HG02763 (cell line): ENCODE data around the gene LRP2.

Experiments used
- ATAC-seq: cut with Tn5 transposase; IDR thresholded peaks from one replicate; pipeline ENCODE4 v1.9.1; 2021; ENCODE audit warnings: mild to moderate bottlenecking, moderate library complexity; ENCODE audit not compliant: unreplicated experiment

LRP2 gene

GRCh38 chr2:169131587-169132512 is 230.5 kb downstream of the LRP2 start:
- ATAC-seq: no peak

GRCh38 chr2:169129703-169130243 is 232.6 kb downstream of the LRP2 start:
- no peak for ATAC-seq

DNA sequence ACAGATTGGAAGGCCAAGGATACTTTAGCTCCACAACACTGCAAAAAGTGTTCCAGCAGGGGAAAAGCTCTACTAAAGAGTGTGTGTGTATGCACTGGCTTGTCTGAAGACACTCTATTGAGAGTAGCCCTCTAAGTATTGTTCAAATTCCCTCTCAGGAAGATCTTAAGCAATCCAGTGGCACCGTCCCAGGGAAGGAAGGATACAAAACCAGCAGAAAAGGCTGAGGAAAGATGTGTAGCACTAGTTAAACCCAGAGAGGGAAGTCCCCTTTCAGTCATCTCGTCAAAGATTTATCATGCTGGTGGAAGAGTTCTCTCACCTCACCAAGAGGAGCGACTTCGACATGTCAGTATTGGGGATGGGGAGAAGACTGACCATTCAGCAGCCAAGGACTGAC is 242.5 kb downstream of the LRP2 start:
- no peak for ATAC-seq

GRCh38 chr2:169119123-169119760 is 243.1 kb downstream of the LRP2 start:
- ATAC-seq: no peak

- ATAC-seq: no peak
Observed at GRCh38 chr2:169118060-169118459, 244.3 kb downstream of the LRP2 start.

DNA sequence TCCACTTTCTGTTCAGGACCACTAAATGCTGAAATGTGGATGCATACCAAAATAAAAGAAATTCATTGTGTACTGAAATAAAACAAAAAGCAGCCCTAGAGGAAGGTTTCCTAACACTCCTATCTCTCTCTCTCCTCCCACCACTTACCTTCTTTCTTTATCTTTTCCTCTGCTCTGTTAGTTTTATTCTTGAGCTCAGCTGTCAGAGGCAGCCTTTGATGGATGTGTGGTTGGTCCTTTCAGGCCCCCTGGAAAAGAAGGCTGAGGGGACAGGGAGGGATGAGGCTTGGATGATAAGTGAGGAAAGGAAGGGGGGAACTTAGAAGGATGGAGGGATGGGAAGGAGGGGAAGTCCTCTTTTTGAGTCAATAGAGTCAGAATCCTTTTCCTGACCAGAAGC is 245.3 kb downstream of the LRP2 start:
- no peak for ATAC-seq

DNA sequence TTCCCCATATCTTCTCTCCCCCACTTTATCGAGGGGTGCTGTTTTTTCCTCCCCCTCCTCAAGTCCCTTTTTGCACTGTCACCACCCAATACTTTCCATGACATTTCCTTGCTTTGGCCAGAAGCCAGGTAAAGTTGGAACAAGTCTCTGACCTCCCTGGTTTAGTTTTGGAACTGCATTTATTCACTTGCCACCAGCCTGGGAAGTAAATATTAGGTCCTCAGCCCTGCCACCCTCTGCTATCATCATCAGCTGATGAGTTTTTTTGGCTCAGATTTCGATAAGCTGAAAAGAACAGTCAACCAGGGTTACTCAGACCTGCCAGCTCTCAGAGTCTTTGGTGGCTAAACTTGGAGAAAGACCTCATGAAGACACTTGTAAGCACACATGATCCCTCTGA is 246.0 kb downstream of the LRP2 start:
- no peak for ATAC-seq

- no peak for ATAC-seq
Observed at GRCh38 chr2:169114056-169114455, 248.3 kb downstream of the LRP2 start.

DNA sequence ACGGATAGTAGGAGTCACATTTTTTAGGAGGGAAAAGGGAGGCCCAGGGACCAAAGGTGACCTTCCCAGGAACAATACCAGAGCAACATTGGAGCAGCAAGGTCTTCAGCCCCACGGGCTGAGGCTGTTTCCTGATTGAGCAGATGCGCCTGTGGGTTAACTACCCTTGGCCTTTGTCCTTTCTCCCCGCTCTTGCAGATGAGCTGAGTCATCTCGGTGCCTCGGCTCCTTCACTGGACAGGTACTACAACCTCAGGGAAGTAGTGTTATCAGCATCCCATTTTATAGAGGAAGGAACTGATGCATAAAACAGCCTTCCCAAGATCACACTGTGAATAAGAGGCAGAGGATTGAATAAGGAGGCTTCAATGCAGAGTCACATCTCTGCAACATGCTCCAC is 249.5 kb downstream of the LRP2 start:
- no peak for ATAC-seq

- no peak for ATAC-seq
Observed at GRCh38 chr2:169110916-169111315, 251.4 kb downstream of the LRP2 start.

GRCh38 chr2:169110419-169110818 is 251.9 kb downstream of the LRP2 start:
- ATAC-seq: no peak

DNA sequence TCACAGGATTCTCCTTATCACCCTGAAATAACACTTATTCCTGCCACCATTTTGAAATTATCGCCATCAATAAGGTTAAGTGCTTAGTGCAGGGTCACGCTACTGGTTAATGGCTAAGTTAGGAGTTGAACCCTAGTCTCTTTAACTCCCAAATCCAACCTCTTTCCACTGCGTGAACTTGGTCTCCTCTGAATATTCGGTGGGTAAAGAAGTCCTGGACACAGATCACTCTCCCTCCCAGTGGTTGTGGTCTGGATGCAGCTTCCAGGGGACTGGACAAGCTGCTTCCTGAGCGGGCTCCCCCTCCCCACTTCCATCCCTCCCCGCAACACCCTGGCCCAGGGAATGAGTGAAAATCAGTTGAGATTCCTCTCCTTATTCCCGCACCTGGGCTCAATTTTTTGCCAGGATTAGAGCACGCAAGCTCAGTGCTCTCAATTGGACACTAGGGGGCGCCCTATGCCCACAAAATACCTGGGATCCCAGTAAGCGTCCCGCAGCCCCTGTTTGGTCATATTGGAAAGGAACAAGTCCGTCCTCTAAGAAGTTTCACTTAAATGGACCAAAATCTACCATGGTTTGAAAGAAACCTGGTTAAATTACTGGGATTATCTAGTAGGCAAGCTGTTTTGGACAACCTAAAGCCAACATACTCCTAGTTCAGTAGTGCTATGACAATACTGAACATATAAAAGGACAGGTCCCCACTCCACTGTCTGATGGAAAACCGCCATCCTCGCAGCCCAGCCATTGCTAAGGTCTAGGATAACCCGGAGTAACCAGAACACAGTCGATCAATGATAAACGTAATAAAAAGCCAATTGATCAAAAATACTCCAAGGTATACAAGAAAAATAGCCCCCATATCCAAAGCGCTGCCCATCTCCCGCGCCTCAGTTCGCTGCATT is 252.6 kb downstream of the LRP2 start:
- ATAC-seq: peak; percentile 40

DNA sequence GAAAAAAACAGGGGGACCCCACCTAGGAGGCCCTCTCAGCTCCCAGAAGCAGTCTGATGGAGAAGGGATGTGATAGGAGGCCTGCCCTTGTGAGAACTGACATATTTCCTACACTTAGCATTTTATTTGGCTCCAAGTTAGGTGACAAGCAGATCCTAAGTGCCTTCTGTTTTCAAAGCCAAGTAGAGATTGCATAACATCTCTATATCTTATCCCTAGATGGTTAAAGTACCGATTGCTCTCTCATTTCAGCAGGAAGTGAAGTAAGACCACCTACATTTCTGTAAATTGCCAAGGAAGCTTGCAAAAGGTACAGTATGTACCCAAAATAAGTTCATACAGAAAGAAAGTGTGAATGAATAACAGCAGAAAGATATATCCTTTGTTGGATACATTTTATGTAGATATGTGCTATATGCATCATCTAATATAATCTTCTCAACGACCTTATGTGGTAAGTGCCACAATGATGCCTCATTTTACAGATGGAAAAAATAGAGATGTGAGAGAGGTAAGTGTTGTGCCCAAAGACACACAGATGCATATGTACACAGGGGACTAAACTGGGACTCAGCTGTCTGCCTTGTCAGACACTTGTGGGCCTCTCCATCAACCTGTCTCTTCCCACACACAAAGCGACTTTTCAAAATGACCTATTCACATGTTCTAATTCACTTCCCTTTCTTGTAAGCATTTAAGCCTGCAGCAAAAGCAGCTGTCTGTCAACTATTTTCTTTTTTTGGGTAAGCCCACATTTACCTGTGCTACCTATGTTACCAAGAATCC is 254.0 kb downstream of the LRP2 start:
- ATAC-seq: no peak

GRCh38 chr2:169107645-169108044 is 254.7 kb downstream of the LRP2 start:
- ATAC-seq: peak; percentile 91

DNA sequence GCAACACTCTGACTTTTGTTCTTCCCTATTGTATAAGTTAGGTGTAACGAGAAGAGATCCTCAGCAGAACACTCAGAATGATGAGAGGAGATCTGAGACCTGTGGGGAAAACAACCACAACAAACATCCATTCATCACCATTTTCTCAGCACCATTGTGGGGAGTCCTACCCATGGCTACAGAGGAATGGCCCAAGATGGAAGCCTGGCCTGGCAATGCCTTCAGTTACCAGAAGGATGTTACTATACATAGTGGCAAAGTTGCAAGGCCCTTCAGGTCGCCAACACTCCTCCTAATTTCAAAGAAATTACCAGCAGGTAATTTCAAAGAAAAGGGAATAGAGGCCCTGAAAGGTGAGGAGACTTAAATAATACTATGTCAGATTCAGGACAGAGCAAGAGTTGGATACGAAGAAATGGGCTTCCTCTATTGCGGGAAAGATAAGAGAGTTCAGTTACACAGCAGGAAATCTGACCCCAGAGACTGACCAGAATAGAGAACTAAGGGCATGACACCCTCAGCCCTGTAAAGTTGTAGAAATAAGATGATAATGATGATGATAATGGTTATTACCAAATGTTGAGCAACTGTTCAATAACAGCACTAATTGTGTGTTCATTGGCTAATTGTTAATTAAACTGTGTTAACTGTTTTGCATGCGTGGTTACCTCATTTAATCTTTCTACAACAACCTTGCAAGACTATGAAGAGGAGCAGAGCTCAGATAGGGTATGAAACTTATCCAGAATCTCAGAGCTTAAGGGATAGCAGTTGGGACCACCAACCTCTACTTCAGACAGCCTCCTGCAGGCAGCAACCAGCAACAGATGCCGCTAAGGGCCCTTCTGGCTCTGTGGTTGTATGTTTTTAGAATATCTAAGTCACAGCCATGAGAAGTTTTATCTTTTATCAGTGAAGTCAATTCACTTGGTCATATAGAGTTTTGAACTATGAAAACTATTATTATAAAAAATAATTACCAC is 255.5 kb downstream of the LRP2 start:
- no peak for ATAC-seq

GRCh38 chr2:169106134-169106533 is 256.2 kb downstream of the LRP2 start:
- no peak for ATAC-seq

GRCh38 chr2:169105476-169105875 is 256.9 kb downstream of the LRP2 start:
- ATAC-seq: no peak

DNA sequence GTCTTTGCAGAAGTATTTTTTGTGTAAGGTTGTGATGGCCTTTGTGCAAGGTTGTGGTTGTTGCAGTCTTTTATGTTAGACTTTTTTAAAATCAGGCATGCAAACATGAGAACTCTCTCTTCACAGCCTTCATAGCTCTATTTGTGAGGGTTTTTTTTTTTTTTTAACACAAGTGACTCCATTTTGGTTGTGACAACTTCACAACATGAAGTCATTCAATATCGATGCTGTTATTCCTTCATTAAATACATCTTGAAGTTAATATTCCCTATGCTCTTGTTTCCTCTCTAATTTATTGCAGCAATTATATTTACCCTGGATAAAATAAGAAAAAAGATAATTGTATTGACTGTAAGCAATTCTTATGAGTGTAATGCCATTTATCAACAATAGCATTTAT is 257.5 kb downstream of the LRP2 start:
- no peak for ATAC-seq

GRCh38 chr2:169095621-169096105 is 266.7 kb downstream of the LRP2 start:
- ATAC-seq: no peak
